ENCODE results near the gene CCT5.

Gene CCT5

GRCh38 chr5:10300246-10300645 is 50.2 kb downstream of the CCT5 start:
- TF ChIP-seq POLR2AphosphoS5 (IDR thresholded peaks at IDR 0.05; ENCODE audit: low read depth, low read length) (no peak), TAF1 (IDR thresholded peaks at IDR 0.05; ENCODE audit: borderline replicate concordance, insufficient read depth, low read length) (no peak), SIN3A (IDR thresholded peaks at IDR 0.05; ENCODE audit: borderline replicate concordance, insufficient read depth, low read length) (no peak), FOXP2 (optimal IDR thresholded peaks at IDR 0.05; ENCODE audit: borderline replicate concordance, extremely low read depth, extremely low read length, insufficient read depth) (no peak)
- TF ChIP-seq, protein P1, sequence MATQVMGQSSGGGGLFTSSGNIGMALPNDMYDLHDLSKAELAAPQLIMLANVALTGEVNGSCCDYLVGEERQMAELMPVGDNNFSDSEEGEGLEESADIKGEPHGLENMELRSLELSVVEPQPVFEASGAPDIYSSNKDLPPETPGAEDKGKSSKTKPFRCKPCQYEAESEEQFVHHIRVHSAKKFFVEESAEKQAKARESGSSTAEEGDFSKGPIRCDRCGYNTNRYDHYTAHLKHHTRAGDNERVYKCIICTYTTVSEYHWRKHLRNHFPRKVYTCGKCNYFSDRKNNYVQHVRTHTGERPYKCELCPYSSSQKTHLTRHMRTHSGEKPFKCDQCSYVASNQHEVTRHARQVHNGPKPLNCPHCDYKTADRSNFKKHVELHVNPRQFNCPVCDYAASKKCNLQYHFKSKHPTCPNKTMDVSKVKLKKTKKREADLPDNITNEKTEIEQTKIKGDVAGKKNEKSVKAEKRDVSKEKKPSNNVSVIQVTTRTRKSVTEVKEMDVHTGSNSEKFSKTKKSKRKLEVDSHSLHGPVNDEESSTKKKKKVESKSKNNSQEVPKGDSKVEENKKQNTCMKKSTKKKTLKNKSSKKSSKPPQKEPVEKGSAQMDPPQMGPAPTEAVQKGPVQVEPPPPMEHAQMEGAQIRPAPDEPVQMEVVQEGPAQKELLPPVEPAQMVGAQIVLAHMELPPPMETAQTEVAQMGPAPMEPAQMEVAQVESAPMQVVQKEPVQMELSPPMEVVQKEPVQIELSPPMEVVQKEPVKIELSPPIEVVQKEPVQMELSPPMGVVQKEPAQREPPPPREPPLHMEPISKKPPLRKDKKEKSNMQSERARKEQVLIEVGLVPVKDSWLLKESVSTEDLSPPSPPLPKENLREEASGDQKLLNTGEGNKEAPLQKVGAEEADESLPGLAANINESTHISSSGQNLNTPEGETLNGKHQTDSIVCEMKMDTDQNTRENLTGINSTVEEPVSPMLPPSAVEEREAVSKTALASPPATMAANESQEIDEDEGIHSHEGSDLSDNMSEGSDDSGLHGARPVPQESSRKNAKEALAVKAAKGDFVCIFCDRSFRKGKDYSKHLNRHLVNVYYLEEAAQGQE (IDR thresholded peaks at IDR 0.05; ENCODE audit: insufficient read depth in 1 of 2, low read depth in 2 of 2, low read length in 2 of 2) = no peak

- TF ChIP-seq SIN3A (IDR thresholded peaks at IDR 0.05; ENCODE audit: borderline replicate concordance, insufficient read depth, low read length) = no peak
- TF ChIP-seq FOXP2 (optimal IDR thresholded peaks at IDR 0.05; ENCODE audit: borderline replicate concordance, extremely low read depth, extremely low read length, insufficient read depth) = no peak
- TF ChIP-seq, protein P1 (IDR thresholded peaks at IDR 0.05; ENCODE audit: insufficient read depth in 1 of 2, low read depth in 2 of 2, low read length in 2 of 2) = no peak
- TF ChIP-seq POLR2AphosphoS5 (IDR thresholded peaks at IDR 0.05; ENCODE audit: low read depth, low read length) = no peak
- TF ChIP-seq TAF1 (IDR thresholded peaks at IDR 0.05; ENCODE audit: borderline replicate concordance, insufficient read depth, low read length) = no peak
Measured at GRCh38 chr5:10301266-10301665, 51.2 kb downstream of the CCT5 start.

DNA sequence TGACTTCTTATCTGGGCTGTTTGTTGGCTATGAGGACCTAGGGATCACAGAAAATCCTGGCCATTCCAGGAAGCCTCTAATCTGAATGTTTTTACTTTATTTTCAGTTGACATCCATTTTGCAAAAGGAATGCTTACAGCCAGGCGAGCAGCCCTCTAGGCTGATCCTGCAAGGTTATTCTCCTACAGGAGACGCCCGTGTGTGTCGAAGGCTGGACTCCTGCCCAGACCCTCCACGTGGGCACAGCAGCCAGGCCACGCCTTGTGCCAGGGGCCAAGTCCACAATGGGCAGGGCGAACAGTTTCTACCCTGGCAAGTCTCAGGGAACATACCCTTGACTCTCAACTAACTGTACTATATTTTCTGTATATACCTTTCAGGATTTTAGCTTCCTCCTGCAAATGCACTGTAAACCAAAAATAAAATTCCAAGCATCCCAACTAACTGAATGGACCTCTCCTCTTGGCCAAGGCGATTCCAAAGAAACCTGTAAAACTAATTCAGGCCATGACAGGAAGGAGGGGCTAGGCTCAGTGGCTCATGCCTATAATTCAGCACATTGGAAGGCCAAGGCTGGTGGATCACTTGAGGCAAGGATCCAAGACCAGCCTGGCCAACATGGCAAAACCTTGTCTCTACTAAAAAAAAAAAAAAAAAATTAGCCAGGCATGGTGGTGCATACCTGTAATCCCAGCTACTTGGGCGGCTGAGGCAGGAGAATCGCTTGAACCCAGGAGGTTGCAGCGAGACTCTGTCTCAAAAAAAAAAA is 51.9 kb downstream of the CCT5 start:
- no peak for TF ChIP-seq SIN3A (IDR thresholded peaks at IDR 0.05; ENCODE audit: borderline replicate concordance, insufficient read depth, low read length)
- no peak for TF ChIP-seq FOXP2 (optimal IDR thresholded peaks at IDR 0.05; ENCODE audit: borderline replicate concordance, extremely low read depth, extremely low read length, insufficient read depth)
- no peak for TF ChIP-seq POLR2AphosphoS5 (IDR thresholded peaks at IDR 0.05; ENCODE audit: low read depth, low read length)
- TF ChIP-seq, protein P1 (IDR thresholded peaks at IDR 0.05; ENCODE audit: insufficient read depth in 1 of 2, low read depth in 2 of 2, low read length in 2 of 2) = no peak

DNA sequence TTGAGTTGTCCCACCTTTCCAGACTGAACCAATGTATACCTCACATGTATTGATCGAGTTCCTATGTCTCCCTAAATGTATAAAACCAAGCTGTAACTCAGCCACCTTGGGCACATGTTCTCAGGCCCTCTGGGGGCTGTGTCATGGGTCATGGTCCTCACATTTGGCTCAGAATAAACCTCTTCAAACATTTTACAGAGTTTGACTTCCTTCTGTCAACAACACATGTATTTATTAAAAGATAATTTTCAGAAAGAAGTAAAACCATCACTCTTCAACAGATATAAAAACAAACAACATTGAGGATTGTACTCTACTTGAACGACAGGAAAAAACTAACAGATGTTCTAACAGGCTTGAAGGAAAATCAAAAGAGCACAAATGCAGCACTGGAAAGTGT is 53.1 kb downstream of the CCT5 start:
- TF ChIP-seq TAF1 (IDR thresholded peaks at IDR 0.05; ENCODE audit: borderline replicate concordance, insufficient read depth, low read length) (no peak), FOXP2 (optimal IDR thresholded peaks at IDR 0.05; ENCODE audit: borderline replicate concordance, extremely low read depth, extremely low read length, insufficient read depth) (no peak), POLR2AphosphoS5 (IDR thresholded peaks at IDR 0.05; ENCODE audit: low read depth, low read length) (no peak), SIN3A (IDR thresholded peaks at IDR 0.05; ENCODE audit: borderline replicate concordance, insufficient read depth, low read length) (no peak)
- TF ChIP-seq, protein P1 (IDR thresholded peaks at IDR 0.05; ENCODE audit: insufficient read depth in 1 of 2, low read depth in 2 of 2, low read length in 2 of 2) = no peak
